IPS-15b (cell line): ENCODE results near the gene TTLL10.
"Not testable (repeated sequence)": the region's sequence is repeated elsewhere in the genome, so short reads cannot be mapped to it uniquely, and the experiment has no call there.

Experiments
- H3K27me3 ChIP-seq: one replicate; pipeline ENCODE4 v1.6.1; 2013; ENCODE audit warnings: low read length; ENCODE audit not compliant: control insufficient read depth, insufficient read depth
- H3K36me3 ChIP-seq: one replicate; pipeline ENCODE4 v1.6.1; 2013; ENCODE audit warnings: low read length; ENCODE audit not compliant: control insufficient read depth, insufficient read depth
- H3K4me1 ChIP-seq: one replicate; pipeline ENCODE4 v1.6.1; 2013; ENCODE audit warnings: mild to moderate bottlenecking, low read length; ENCODE audit not compliant: control insufficient read depth, insufficient read depth
- H3K4me3 ChIP-seq: one replicate; pipeline ENCODE4 v1.5.1; 2013; ENCODE audit warnings: low read depth, low read length
- H3K9ac ChIP-seq: one replicate; pipeline ENCODE4 v1.6.1; 2013; ENCODE audit warnings: low read depth, mild to moderate bottlenecking, low read length
- H3K9me3 ChIP-seq: one replicate; pipeline ENCODE4 v1.6.1; 2013; ENCODE audit warnings: mild to moderate bottlenecking, low read length; ENCODE audit not compliant: control insufficient read depth, insufficient read depth

The TTLL10 gene

DNA sequence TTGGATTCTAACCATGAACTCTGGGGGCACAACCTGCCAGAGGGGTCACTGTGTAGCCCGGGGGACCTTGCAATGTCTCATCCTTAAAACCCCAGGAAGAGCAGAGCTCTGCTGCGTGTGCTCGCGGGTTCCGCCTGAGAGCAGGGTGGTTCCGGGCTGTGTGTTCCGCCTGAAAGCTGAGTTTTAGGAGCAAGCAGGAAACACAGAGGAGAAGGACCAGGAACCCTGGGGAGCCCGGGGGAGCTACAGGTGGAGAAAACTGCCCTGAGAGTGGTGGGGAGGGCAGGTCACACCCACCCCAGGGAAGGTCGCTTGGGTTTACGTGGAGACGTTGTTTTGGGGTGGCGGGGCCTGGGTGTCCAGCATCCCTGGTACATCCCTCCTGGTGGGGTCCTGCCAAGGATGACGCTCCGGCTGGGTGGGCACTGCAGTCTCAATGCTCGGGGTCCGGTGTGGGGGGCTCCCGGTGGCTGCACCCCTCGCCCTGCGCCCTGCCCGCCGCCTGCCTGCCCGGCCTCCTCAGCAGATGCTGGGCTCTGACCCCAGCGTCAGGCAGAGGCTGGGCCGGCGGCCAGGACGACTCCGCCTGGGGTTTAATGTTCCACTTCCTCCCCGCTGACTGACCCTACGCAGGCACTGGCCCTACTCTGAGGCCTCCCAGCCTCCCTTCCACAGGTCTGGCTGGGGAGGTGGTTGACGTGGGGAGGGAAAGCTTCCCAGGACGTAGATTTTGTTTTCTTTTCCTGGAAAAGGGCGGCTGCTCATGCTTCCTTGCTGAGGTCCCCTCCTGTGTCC, 40.5 kb upstream of the TTLL10 start:
- no peak overlapping the region for H3K9ac ChIP-seq
- H3K27me3 ChIP-seq: no peaks in the 10 kb centered on the region
- H3K4me1 ChIP-seq: no peaks in the 10 kb centered on the region
- H3K9me3 ChIP-seq: no peaks in the 10 kb centered on the region
- H3K36me3 ChIP-seq: no peaks in the 10 kb centered on the region
- no peak overlapping the region for H3K4me3 ChIP-seq

DNA sequence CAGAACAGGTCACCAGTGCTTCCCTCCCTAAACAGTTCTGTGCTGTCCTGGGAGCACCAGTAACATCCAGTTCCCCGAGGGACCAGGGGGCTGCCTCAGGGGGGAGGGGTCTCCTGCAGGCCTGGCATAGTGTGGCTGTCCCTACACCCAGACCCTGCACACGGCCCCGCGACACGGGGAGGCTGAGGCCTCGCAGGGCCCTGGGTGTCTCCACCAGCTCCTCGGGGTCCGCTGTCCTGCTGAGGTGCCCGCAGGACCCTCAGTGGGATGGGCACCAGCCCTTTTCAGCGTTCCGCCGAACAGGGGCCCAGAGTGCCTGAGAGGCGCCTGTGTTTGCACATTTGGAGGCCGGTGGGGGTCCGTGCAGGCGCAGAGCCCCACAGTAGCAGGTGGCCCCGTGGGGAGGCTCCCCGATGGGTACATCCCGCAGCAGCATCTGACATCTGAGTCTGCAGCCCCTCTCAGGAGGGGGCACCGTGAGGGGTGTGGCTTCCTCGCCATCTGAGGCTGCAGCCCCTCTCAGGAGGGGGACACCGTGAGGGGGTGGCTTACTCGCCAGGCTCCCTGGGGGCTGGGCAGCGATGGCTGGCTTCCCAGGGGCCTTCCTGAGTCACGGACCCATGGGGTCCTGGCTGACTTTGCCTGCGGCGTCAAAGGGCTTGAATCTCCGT, 39.2 kb upstream of the TTLL10 start:
- no peaks in the 10 kb centered on the region for H3K4me1 ChIP-seq
- no peaks in the 10 kb centered on the region for H3K9me3 ChIP-seq

DNA sequence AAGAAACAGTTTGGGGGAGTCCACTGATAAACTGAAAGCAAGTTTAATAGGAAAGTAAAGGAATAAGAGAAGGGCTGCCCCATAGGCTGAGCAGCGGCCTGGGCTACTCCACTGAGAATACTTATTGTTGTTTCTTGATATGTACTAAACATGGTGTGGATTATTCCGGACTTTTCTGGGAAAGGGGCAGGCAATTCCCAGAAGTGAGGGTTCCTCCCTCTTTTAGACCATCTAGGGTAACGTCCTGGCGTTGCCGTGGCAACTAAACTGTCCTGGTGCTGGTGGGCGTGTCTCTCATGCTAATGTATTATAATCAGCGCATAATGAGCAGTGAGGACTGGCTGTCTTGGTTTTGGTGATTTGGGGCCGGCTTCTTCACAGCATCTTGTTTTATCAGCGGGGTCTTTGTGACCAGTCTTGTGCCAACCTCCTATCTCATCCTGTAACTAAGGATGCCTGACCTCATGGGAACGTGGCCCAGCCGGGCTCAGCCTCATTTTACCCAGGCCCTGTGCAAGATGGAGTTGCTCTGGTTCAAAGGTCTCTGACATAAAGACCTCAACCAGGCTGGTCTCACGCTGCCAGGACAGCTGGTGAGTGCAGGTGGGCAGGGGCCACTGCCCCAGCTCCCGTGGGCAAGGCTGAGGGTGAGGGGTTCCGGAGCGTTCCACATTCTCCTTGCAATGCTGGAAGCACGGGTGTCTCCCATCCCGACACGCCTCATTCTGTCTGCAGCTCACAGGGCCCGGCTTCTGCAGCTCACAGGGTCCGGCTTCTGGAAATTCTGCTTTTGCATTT, 38.1 kb upstream of the TTLL10 start:
- Histone ChIP-seq H3K4me1 (no peaks in the 10 kb centered on the region), H3K36me3 (no peaks in the 10 kb centered on the region), H3K9ac (no peak overlapping the region), H3K4me3 (no peak overlapping the region), H3K9me3 (no peaks in the 10 kb centered on the region), H3K27me3 (no peaks in the 10 kb centered on the region)

More for the DNA sequence above, 39.2 kb upstream of the TTLL10 start:
- no peaks in the 10 kb centered on the region for H3K27me3 ChIP-seq
- no peak overlapping the region for H3K9ac ChIP-seq
- no peaks in the 10 kb centered on the region for H3K36me3 ChIP-seq
- H3K4me3 ChIP-seq: no peak overlapping the region

DNA sequence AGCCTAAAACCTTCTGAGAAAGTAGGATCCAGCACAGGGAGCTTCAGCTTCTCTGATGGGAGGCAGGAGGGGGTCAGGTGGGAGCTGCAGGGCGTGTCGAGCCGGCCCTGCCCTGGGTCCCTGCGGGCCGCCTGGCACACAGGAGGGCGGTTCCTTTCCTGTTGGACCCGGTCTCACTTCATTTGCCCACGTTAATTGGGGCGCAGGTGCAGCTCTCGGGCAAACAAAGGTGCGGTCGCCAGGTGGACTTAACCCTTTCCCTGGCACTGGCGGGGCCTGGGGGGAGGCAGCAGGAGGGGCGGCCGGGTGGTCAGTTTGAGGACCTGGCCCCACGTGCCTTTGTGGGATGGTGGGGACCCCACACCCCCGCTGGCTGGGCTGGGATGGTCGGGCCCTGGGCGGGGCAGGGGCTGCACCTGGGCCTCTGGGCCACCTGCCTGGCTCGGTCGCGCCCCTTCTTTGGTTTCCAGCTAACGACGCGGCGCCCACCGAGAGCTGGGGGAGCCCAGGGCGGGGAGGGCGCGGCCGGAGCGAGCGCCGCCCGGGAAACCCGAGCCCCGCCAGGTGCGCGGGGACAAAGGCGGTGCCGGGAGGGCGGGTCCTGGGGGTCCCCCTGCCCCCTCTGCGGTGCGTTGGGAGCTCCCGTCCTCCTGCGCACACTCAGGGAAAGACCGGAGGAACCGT, 37.0 kb upstream of the TTLL10 start:
- Histone ChIP-seq H3K4me3 (no peak overlapping the region), H3K36me3 (no peaks in the 10 kb centered on the region), H3K9me3 (no peaks in the 10 kb centered on the region), H3K27me3 (no peaks in the 10 kb centered on the region), H3K4me1 (no peaks in the 10 kb centered on the region), H3K9ac (no peak overlapping the region)

DNA sequence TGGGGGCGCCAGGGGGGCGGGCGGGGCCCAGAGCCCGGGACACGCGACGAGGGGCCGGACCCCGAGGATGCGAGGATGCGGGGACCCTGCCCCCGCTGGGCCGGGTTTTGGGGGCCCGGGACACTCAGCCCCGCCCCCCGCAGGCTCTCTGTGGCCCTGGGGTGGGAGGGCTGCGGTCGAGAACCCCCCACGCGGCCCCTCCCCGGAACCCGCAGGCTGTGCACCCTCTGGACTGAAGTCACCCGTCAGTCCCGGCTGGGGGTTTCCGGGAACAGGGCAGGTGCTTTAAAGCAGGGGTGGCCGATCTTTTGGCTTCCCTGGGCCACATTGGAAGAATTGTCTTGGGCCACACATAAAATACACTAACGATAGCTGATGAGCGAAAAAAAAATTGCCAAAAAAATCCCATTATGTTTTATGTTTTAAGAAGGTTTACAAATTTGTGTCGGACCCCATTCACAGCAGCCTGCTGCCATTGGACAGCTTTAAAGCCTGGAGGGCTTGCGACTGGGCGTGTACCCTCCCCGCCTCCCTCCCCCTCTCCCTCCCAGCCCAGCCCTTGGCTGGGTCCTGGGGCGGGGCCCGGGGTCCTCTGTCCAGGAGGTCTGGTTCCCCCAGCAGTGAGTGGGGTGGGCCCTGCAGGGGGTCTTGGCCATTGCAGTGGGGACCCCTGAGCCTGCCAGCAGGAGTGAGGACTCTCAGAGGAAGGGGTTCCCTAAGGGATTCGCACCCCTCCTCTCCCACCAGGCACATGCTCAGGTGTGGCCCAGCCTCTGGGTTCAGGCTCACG, 36.2 kb upstream of the TTLL10 start:
- Histone ChIP-seq H3K4me1 (no peaks in the 10 kb centered on the region), H3K36me3 (no peaks in the 10 kb centered on the region), H3K9ac (no peak overlapping the region), H3K9me3 (no peaks in the 10 kb centered on the region), H3K27me3 (no peaks in the 10 kb centered on the region), H3K4me3 (no peak overlapping the region)

DNA sequence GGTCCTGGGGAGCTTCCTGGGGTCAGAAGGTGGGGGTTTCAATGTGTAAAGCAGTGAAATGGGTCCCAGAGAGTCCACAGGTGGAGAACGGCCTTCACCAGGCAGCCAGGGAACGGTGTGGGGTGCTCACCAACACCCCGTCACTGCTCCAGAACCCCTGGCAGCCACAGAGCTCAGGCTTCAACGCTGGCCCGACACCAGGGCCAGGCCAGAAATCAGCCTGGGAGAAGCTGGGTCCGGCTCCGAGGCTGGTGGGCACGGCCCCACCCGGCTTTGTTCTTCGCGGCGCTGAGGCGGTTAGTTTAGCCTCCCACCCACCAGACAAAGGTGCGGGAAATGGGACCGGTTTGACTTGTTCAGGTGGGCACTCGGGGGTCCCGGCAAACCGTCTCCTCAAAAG, 33.0 kb upstream of the TTLL10 start:
- no peak overlapping the region for H3K9ac ChIP-seq
- no peaks in the 10 kb centered on the region for H3K4me1 ChIP-seq
- H3K27me3 ChIP-seq: no peaks in the 10 kb centered on the region
- no peaks in the 10 kb centered on the region for H3K36me3 ChIP-seq
- H3K9me3 ChIP-seq: no peaks in the 10 kb centered on the region
- H3K4me3 ChIP-seq: no peak overlapping the region

DNA sequence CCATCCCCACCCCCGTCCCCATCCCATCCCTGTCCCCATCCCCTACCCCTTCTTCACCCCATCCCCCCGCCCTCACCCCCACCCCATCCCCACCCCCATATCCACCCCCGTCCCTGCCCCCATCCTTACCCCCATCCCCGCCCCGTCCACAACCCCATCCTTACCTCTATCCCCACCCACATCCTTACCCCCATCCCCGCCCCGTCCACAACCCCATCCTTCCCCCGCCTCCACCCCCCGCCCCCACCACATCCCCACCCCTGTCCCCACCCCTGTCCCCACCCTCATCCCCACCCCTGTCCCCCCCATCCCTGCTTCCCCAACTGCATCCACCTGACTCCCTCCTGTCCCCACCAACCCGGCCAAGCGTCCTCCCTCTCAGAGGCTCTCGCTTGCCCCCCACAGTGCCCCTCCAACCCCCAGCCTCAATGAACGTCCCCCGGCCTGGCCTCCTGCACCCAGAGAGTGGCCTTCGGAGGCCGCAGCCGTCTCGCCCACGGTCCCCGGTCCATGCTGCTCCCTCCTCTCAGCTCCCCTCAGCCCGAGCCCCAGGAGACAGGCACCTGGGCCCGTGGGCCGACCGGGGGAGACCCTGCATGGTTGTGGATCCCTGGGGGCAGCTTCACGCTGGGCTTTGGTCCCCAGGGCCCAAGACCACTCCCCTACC, 32.3 kb upstream of the TTLL10 start:
- Histone ChIP-seq H3K36me3 (no peaks in the 10 kb centered on the region), H3K27me3 (no peaks in the 10 kb centered on the region), H3K4me1 (no peaks in the 10 kb centered on the region), H3K9me3 (no peaks in the 10 kb centered on the region), H3K4me3 (no peak overlapping the region), H3K9ac (no peak overlapping the region)

DNA sequence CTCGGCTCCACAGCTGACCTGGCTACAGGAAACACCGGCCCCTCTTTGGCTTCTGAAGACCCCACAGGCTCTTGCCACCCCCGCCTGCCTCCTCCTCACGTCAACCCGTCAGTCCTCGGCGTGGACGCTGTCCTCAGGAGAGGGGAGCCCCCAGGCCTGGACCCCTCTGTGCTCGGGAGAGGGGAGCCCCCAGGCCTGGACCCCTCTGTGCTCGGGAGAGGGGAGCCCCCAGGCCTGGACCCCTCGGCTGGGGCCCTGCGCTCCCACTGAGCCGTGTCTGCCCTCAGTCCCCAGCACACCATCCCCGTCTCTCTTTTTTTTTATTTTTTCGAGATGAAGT, 31.8 kb upstream of the TTLL10 start:
- H3K4me1 ChIP-seq: no peaks in the 10 kb centered on the region
- H3K9me3 ChIP-seq: no peaks in the 10 kb centered on the region
- H3K36me3 ChIP-seq: no peaks in the 10 kb centered on the region
- no peak overlapping the region for H3K4me3 ChIP-seq
- no peaks in the 10 kb centered on the region for H3K27me3 ChIP-seq
- H3K9ac ChIP-seq: no peak overlapping the region

DNA sequence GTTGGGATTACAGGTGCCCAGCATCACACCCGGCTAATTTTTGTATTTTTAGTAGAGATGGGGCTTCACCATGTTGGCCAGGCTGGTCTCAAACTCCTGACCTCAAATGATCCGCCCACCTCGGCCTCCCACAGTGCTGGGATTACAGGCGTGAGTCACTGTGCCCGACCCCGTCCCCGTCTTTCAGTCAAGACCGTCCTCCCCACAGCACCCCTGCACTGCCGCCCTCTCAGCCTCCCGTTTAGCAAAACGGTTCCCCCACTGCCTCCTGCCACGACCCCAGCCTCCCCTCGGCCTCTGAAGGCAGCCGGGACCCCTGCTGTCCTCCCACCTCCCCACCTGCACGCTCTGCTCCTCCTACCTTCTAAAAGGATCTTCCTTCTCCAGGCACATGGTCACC, 31.3 kb upstream of the TTLL10 start:
- not testable (repeated sequence) for H3K4me1 ChIP-seq, H3K9me3 ChIP-seq, H3K4me3 ChIP-seq, H3K27me3 ChIP-seq, H3K36me3 ChIP-seq, H3K9ac ChIP-seq

DNA sequence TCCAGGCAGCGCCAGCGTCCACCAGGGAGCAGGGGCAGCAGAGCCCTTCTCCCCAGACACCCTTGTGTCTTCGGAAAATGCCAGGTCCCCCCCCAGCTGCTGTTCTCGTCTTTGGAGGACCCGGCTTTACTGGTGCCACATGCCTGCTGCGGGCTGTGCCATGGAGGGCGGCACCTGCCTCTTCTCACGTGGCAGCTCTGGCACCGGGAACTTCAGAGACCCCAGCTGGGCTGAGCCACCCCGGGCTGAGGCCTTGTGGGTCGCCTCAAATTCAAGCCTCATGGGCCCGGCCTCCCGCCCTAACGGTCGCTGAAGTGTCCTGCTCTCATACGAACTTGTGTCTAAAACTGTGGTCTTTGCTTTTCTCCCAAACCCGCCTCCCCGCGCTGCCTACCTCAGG, 30.8 kb upstream of the TTLL10 start:
- no peak overlapping the region for H3K9ac ChIP-seq
- no peak overlapping the region for H3K4me3 ChIP-seq
- H3K36me3 ChIP-seq: no peaks in the 10 kb centered on the region
- no peaks in the 10 kb centered on the region for H3K9me3 ChIP-seq
- H3K27me3 ChIP-seq: no peaks in the 10 kb centered on the region
- no peaks in the 10 kb centered on the region for H3K4me1 ChIP-seq

DNA sequence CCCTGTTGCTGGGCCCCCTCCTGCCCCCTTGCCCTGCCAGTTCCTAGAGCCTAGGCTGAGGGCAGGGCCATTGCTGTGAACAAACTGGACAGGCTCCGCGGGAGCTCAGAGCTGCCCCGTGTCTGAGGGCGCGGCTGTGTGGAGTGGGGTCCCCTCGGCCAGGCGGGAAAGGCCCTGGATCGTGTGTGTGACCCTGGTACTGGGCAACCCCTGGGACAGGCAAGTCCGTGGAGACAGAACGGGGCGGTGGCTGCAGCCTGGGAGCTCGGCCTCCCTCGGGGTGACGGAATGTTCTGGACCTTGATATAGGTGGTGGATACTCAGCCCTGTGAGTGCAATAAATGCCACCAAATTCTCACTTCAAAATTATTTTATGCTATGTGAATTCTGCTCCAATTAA, 30.0 kb upstream of the TTLL10 start:
- Histone ChIP-seq H3K9ac (no peak overlapping the region), H3K4me3 (no peak overlapping the region), H3K27me3 (no peaks in the 10 kb centered on the region), H3K36me3 (no peaks in the 10 kb centered on the region), H3K9me3 (no peaks in the 10 kb centered on the region), H3K4me1 (no peaks in the 10 kb centered on the region)
